Astrocyte of the cerebellum (primary cell): Measurements from ENCODE around the gene NEUROD1.

Experiments
- DNase-seq: peaks from one replicate; pipeline ENCODE4 v3.0.0-alpha.2; 2011; ENCODE audit warnings: low read depth
- H3K4me3 ChIP-seq: 2 replicates; pipeline ENCODE4 v1.5.1; 2011; ENCODE audit warnings: mild to moderate bottlenecking, low read depth, low read length, moderate library complexity
- in situ Hi-C: cut with HindIII; loops from 2 replicates; pipeline ENCODE4 v1.10.0; 2017; ENCODE audit warnings: low sequenced_read_pairs
- TF ChIP-seq, protein P1 (sequence below): IDR thresholded peaks from 2 replicates; pipeline ENCODE4 v1.5.1; 2012; ENCODE audit warnings: low read length, low read depth, moderate library complexity, mild to moderate bottlenecking; ENCODE audit errors: missing control alignments

NEUROD1 gene

DNA sequence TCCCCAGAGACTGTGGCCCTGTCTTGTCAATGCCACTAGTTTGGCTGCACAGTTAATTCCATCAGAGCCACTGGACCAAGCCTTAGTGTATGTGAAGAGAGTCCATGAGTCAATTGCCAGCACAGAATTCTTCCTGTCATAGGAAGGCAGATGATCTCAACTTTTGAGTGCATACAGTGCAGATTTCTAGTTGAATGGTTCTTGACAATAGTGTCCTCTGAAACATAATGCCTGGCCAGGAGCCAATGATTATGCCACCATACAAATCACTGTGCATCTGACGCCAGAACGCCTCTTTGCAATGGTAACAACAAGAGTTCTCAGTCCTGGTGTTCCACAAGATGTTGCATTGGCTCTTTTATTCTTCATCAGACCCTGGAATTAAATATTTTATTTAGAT, 7.1 kb downstream of the NEUROD1 start:
- TF ChIP-seq, protein P1, sequence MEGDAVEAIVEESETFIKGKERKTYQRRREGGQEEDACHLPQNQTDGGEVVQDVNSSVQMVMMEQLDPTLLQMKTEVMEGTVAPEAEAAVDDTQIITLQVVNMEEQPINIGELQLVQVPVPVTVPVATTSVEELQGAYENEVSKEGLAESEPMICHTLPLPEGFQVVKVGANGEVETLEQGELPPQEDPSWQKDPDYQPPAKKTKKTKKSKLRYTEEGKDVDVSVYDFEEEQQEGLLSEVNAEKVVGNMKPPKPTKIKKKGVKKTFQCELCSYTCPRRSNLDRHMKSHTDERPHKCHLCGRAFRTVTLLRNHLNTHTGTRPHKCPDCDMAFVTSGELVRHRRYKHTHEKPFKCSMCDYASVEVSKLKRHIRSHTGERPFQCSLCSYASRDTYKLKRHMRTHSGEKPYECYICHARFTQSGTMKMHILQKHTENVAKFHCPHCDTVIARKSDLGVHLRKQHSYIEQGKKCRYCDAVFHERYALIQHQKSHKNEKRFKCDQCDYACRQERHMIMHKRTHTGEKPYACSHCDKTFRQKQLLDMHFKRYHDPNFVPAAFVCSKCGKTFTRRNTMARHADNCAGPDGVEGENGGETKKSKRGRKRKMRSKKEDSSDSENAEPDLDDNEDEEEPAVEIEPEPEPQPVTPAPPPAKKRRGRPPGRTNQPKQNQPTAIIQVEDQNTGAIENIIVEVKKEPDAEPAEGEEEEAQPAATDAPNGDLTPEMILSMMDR: no peak
- in situ Hi-C loops: no loop called here

DNA sequence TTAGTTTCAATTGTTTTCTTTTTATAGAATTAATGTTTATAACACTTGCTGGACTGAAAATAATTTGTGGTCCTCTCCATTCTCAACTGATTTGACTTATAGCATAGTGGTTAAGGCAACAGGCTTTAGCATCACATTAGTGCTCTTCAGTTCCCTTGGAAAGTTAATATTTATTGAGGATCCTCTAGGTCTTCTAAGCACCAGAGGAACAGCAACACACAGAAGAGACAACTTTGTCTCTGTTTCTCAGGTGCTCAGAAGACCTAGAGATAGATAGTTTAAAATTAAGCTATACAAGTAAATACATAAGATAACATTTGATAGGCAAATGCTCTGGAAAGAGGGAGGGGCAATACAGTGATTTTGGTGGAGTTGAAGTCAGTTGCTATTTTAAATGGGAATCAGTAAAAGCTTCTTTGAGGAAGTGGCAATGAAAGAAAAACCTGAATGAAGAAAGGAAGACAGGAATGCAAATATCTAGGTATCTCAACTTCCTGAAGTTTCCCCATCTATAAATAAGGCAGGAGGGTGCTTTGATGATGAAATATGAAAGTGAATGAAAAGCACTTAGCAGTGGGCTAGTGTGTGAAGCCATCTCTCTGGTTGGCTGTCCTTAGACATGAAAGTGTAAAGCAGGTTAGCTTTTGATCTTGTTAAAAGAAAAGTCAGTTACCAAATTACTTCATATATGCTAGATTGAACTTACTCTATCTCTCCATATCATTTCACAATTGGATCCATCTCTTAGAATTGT, 7.9 kb downstream of the NEUROD1 start:
- in situ Hi-C loops: no loop called here
- TF ChIP-seq, protein P1: no peak
- no peak overlapping the region for H3K4me3 ChIP-seq
- no peak for DNase-seq

More for the DNA sequence above, 7.1 kb downstream of the NEUROD1 start:
- DNase-seq: no peak
- H3K4me3 ChIP-seq: no peak overlapping the region

DNA sequence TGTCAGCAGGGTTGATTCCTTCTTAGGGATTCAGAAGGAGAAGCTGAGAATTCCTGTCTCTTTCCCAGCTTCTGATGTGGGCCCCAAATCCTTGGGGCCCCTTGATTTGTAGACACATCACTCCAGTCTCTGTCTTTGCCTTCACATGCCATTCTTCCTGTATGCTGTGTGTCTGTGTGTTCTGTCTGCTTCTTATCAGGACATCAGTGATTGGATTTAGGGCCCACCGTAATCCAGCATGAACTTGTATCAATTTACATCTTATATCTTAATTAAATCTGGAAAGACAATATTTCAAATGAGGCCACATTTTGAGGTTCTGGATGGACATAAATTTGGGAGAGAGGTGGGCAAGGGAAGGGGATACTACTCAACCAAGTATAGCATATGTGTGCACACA, 9.7 kb downstream of the NEUROD1 start:
- H3K4me3 ChIP-seq: no peak overlapping the region
- TF ChIP-seq, protein P1: no peak
- no peak for DNase-seq
- in situ Hi-C loops: no loop called here

DNA sequence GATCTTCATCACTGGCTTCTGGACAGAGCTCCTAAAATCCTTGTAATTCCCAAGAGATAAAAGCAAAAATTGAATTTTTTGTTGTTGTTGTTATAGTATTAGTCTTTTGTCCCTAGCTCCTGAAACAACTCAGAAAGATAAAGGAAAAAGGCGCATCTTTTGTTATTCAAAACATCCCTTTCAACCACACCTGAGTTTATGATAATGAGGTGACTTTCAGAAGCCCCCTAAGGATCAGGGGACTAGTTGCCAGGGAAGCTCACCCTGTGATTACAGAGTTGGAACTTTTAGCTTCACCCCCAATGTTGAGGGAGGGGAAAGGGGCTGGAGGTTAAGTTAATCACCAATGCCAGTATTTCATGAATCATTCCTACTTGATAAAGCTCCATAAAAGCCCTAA, 13.1 kb downstream of the NEUROD1 start:
- no peak for DNase-seq
- in situ Hi-C loops: no loop called here
- H3K4me3 ChIP-seq: no peak overlapping the region
- TF ChIP-seq, protein P1: no peak

DNA sequence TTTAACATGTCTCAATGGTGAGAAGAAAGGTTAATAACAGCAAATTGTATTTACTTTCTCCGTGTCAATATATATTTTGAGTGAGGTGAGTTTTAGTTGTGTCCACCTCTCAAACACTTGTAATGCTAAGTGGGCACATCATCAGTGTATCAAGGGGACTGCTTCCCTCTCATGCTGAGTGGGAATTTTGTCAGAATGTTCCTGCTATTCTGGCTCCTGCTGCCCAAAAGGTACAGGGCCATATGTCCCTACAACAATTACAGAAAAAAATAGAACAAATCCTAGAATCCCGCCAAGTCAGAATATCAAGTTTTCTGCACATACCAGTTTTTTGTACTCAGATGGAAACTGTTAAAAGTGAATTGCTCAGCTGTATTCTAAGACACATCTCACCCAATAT, 18.0 kb downstream of the NEUROD1 start:
- DNase-seq: no peak
- in situ Hi-C loops: no loop called here
- TF ChIP-seq, protein P1: no peak

DNA sequence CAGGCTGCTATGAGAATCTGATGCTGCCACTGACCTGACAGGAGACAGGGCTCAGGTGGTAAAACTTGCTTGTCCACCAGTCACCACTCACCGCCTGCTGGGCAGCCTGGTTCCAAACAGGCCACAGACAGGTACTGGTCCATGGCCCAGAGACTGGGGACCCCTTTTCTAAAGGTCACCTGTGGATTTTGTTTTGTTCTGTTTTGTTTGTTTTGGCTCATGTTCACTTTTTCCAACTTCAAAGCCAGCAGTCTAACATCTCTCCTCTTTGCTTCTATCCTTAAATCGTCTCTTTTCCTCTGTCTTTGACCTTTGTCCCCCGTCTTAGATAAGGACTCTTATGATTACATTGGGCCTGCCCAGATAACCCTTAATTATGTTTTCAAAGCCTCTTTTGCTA, 20.1 kb downstream of the NEUROD1 start:
- DNase-seq: no peak
- TF ChIP-seq, protein P1: no peak
- in situ Hi-C loops: no loop called here

More for the DNA sequence above, 18.0 kb downstream of the NEUROD1 start:
- H3K4me3 ChIP-seq: no peak overlapping the region

More for the DNA sequence above, 20.1 kb downstream of the NEUROD1 start:
- no peak overlapping the region for H3K4me3 ChIP-seq
